GM03348 (cell line): Measurements from ENCODE around the gene ANO1.
"Not testable (repeated sequence)": the region's sequence is repeated elsewhere in the genome, so short reads cannot be mapped to it uniquely, and the experiment has no call there.

Experiments used
- DNase-seq: peaks from one replicate; pipeline ENCODE4 v3.0.0; 2012; ENCODE audit warnings: low spot score

Gene ANO1

GRCh38 chr11:70078095-70078780 lies at the start of gene ANO1:
Gene ANO1 (plus strand): TSS chr11:70078317. CDS start chr11:70078607, 290 bp downstream.
- no peak for DNase-seq

- no peak for DNase-seq
Observed at GRCh38 chr11:70029115-70029860, 48.8 kb upstream of the ANO1 start.

GRCh38 chr11:70029861-70030380 lies 48.2 kb upstream of the ANO1 start:
- DNase-seq: no peak

GRCh38 chr11:70030412-70030811 lies 47.7 kb upstream of the ANO1 start:
- no peak for DNase-seq

- no peak for DNase-seq
Observed at GRCh38 chr11:70031631-70032469, 46.3 kb upstream of the ANO1 start.

- DNase-seq: no peak
Observed at GRCh38 chr11:70032470-70032795, 45.7 kb upstream of the ANO1 start.

GRCh38 chr11:70032943-70033710 lies 45.0 kb upstream of the ANO1 start:
- DNase-seq: no peak

GRCh38 chr11:70033711-70034070 lies 44.4 kb upstream of the ANO1 start:
- DNase-seq: no peak

GRCh38 chr11:70034740-70035365 lies 43.3 kb upstream of the ANO1 start:
- no peak for DNase-seq

- DNase-seq: not testable (repeated sequence)
Observed at GRCh38 chr11:70035665-70036064, 42.5 kb upstream of the ANO1 start.

- no peak for DNase-seq
Observed at GRCh38 chr11:70036971-70037882, 40.9 kb upstream of the ANO1 start.

GRCh38 chr11:70038034-70038834 lies 39.9 kb upstream of the ANO1 start:
- DNase-seq: no peak

GRCh38 chr11:70040452-70040851 lies 37.7 kb upstream of the ANO1 start:
- DNase-seq: no peak

- DNase-seq: no peak
Observed at GRCh38 chr11:70040869-70041501, 37.1 kb upstream of the ANO1 start.

GRCh38 chr11:70043482-70043881 lies 34.6 kb upstream of the ANO1 start:
- no peak for DNase-seq

GRCh38 chr11:70046089-70046488 lies 32.0 kb upstream of the ANO1 start:
- DNase-seq: no peak

GRCh38 chr11:70048279-70049024 lies 29.7 kb upstream of the ANO1 start:
- no peak for DNase-seq

- DNase-seq: no peak
Observed at GRCh38 chr11:70049045-70049444, 29.1 kb upstream of the ANO1 start.
